Coronary artery (tissue), 2 donors: ENCODE measurements around the gene SEC61A2.
A peak's percentile ranks its signal among the peaks of the same experiment; 100 is the strongest.

Experiments used
- DNase-seq: peaks from one replicate; pipeline ENCODE4 v3.0.0-alpha.2; 2017; ENCODE audit warnings: low spot score
- H3K27ac ChIP-seq, 2 donors: fragments of 200-600 bp; sonication (generic); one replicate each; pipeline ENCODE4 v1.5.1; 2016 to 2019
- H3K4me3 ChIP-seq: fragments of 200-600 bp; sonication (generic); 2 replicates; pipeline ENCODE4 v1.5.1; 2016; ENCODE audit warnings: mild to moderate bottlenecking, moderate library complexity
- CTCF ChIP-seq: fragments of 200-600 bp; sonication (generic); IDR thresholded peaks from one replicate; pipeline ENCODE4 v1.5.1; 2019; ENCODE audit warnings: antibody characterized with exemption

SEC61A2 gene

GRCh38 chr10:12187321-12187905 is 57.9 kb downstream of the SEC61A2 start:
- DNase-seq: no peak
- H3K27ac ChIP-seq: no peak overlapping the region

GRCh38 chr10:12188656-12189055 is 59.2 kb downstream of the SEC61A2 start:
- Histone ChIP-seq H3K27ac (no peak overlapping the region), H3K4me3 (no peak overlapping the region)
- no peak for TF ChIP-seq CTCF
- DNase-seq: no peak

More at GRCh38 chr10:12187321-12187905, 57.9 kb downstream of the SEC61A2 start:
- H3K4me3 ChIP-seq: no peak overlapping the region
- TF ChIP-seq CTCF: no peak

- H3K27ac ChIP-seq: no peak overlapping the region
- DNase-seq: no peak
- no peak overlapping the region for H3K4me3 ChIP-seq
- no peak for TF ChIP-seq CTCF
Measured at GRCh38 chr10:12189426-12189825, 59.9 kb downstream of the SEC61A2 start.

- DNase-seq: no peak
- TF ChIP-seq CTCF: no peak
- Histone ChIP-seq H3K27ac (no peak overlapping the region), H3K4me3 (no peak overlapping the region)
Measured at GRCh38 chr10:12191715-12192114, 62.2 kb downstream of the SEC61A2 start.

GRCh38 chr10:12193193-12193592 is 63.7 kb downstream of the SEC61A2 start:
- DNase-seq: no peak
- no peak overlapping the region for H3K4me3 ChIP-seq
- TF ChIP-seq CTCF: no peak
- no peak overlapping the region for H3K27ac ChIP-seq

- peak overlapping the region; percentile 35 to 81 for H3K27ac ChIP-seq
- TF ChIP-seq CTCF: no peak
- DNase-seq: peak; percentile 76
Measured at GRCh38 chr10:12194752-12195271, 65.3 kb downstream of the SEC61A2 start.

GRCh38 chr10:12195281-12195602 is 65.8 kb downstream of the SEC61A2 start:
- DNase-seq: no peak

More at GRCh38 chr10:12194752-12195271, 65.3 kb downstream of the SEC61A2 start:
- peak overlapping the region; percentile 78 for H3K4me3 ChIP-seq

More at GRCh38 chr10:12195281-12195602, 65.8 kb downstream of the SEC61A2 start:
- peak overlapping the region; percentile 35 to 81 for H3K27ac ChIP-seq
- H3K4me3 ChIP-seq: peak overlapping the region; percentile 78
- TF ChIP-seq CTCF: no peak
